Transverse colon (tissue), 4 donors: ENCODE data around the gene PLGRKT.

Experiments used
- EP300 ChIP-seq: sonication (generic); formaldehyde crosslinking; IDR thresholded peaks from one replicate; pipeline ENCODE4 v1.6.1; 2017; ENCODE audit warnings: antibody characterized with exemption, low read depth
- POLR2A ChIP-seq: fragments of 450-650 bp; IDR thresholded peaks from one replicate; pipeline ENCODE4 v1.6.1; 2016; ENCODE audit warnings: antibody characterized with exemption, mild to moderate bottlenecking, moderate library complexity
- POLR2AphosphoS5 ChIP-seq, 3 donors: sonication (generic); formaldehyde crosslinking; IDR thresholded peaks; one replicate each; pipeline ENCODE4 v1.6.1; 2016; ENCODE audit warnings: antibody characterized with exemption in 3 of 3
- TF ChIP-seq, protein P1 (sequence below), 5 experiments: fragments of 200-600 bp in 3 of 5; fragments of 450-650 bp in 2 of 5; sonication (generic) in 3 of 5; IDR thresholded peaks; 1 replicate in 2 of 5; 2 replicates in 3 of 5; pipeline ENCODE4 v1.5.1; 2016 to 2017; ENCODE audit warnings: antibody characterized with exemption in 5 of 5, inconsistent platforms in 3 of 5, mild to moderate bottlenecking in 2 of 5, moderate library complexity in 1 of 5

DNA sequence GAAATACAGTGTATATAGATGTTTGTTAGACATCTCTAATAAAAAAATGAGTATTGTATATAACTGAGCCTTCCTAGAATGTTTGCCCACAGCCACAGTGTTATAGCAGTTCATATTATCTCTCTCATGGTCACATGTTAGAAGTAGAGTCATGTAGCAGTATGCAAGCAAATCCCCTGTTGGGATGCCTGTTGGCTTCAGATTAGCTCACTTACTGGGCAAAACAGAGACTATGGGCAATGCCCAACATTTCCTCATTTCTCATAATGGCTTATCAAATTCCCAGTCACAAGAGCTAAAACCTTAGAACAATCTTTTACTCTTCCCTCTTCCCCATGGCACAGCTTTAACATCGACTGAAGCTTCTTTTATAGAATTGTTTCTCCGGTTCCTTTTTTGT lies 45.6 kb upstream of the PLGRKT start:
- TF ChIP-seq, protein P1, sequence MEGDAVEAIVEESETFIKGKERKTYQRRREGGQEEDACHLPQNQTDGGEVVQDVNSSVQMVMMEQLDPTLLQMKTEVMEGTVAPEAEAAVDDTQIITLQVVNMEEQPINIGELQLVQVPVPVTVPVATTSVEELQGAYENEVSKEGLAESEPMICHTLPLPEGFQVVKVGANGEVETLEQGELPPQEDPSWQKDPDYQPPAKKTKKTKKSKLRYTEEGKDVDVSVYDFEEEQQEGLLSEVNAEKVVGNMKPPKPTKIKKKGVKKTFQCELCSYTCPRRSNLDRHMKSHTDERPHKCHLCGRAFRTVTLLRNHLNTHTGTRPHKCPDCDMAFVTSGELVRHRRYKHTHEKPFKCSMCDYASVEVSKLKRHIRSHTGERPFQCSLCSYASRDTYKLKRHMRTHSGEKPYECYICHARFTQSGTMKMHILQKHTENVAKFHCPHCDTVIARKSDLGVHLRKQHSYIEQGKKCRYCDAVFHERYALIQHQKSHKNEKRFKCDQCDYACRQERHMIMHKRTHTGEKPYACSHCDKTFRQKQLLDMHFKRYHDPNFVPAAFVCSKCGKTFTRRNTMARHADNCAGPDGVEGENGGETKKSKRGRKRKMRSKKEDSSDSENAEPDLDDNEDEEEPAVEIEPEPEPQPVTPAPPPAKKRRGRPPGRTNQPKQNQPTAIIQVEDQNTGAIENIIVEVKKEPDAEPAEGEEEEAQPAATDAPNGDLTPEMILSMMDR (IDR thresholded peaks at IDR 0.05), result no peak
- TF ChIP-seq POLR2A (no peak), POLR2AphosphoS5 (IDR thresholded peaks at IDR 0.05) (no peak), EP300 (no peak)
